Osteoblast (primary cell): ENCODE data around the gene RNF112. TPM values are rescaled to one million over a fixed set of nuclear protein-coding genes. Genes with fewer than 3 reads are reported as not detected.

Experiments
- DNase-seq: peaks from one replicate; pipeline ENCODE4 v3.0.0; 2011; ENCODE audit warnings: low spot score, mixed read lengths; ENCODE audit not compliant: insufficient read length; ENCODE audit errors: missing footprints
- H2AFZ ChIP-seq: 2 replicates; pipeline ENCODE4 v1.6.0; 2011; ENCODE audit warnings: mild to moderate bottlenecking, low read length
- H3K27ac ChIP-seq: 2 replicates; pipeline ENCODE4 v1.5.1; 2011; ENCODE audit warnings: mild to moderate bottlenecking, low read depth, low read length, moderate library complexity
- H3K27me3 ChIP-seq: 2 replicates; pipeline ENCODE4 v1.6.0; 2012; ENCODE audit warnings: mild to moderate bottlenecking, control low read depth, inconsistent platforms, low read length, moderate library complexity; ENCODE audit not compliant: insufficient read depth
- H3K36me3 ChIP-seq: 2 replicates; pipeline ENCODE4 v1.5.1; 2011; ENCODE audit warnings: mild to moderate bottlenecking, low read length, control low read depth, moderate library complexity; ENCODE audit not compliant: insufficient read depth
- H3K4me1 ChIP-seq: 2 replicates; pipeline ENCODE4 v1.5.1; 2011; ENCODE audit warnings: mild to moderate bottlenecking, low read length, control low read depth, moderate library complexity; ENCODE audit not compliant: insufficient read depth
- H3K4me2 ChIP-seq: 2 replicates; pipeline ENCODE4 v1.6.0; 2011; ENCODE audit warnings: mild to moderate bottlenecking, low read length; ENCODE audit not compliant: insufficient read depth
- H3K4me3 ChIP-seq: fragments of 200-600 bp; sonication (generic); 3 replicates; pipeline ENCODE4 v1.5.1; 2012; ENCODE audit warnings: mild to moderate bottlenecking, low read length, inconsistent platforms; ENCODE audit not compliant: insufficient read depth
- H3K79me2 ChIP-seq: 2 replicates; pipeline ENCODE4 v1.6.0; 2012; ENCODE audit warnings: mild to moderate bottlenecking, low read length, control low read depth, inconsistent platforms; ENCODE audit not compliant: insufficient read depth
- H3K9me3 ChIP-seq: 2 replicates; pipeline ENCODE4 v1.5.1; 2011; ENCODE audit warnings: low read depth, low read length, control low read depth
- H4K20me1 ChIP-seq: 2 replicates; pipeline ENCODE4 v1.6.0; 2012; ENCODE audit warnings: mild to moderate bottlenecking, low read length, control low read depth; ENCODE audit not compliant: insufficient read depth
- total RNA-seq: library from RNA; depleted of rRNA; stranded (reverse); fragments of >200 nt; gene quantifications from 2 replicates; pipeline ENCODE4 v1.2.3, GENCODE V29; 2012
- TF ChIP-seq, protein P1 (sequence below): IDR thresholded peaks from 2 replicates; pipeline ENCODE4 v1.5.1; 2011; ENCODE audit warnings: mild to moderate bottlenecking, low read depth, low read length, moderate library complexity; ENCODE audit errors: extremely low read depth

Gene RNF112
- total RNA-seq, 1 donor = 0.36 TPM

GRCh38 chr17:19362277-19363113, 48.5 kb upstream of the RNF112 start, which contains the start of gene B9D1:
B9D1 (minus strand) TSS chr17:19362723; CDS start chr17:19362569, 154 bp downstream.
- H4K20me1 ChIP-seq = no peaks in the 10 kb centered on the region
- H3K27ac ChIP-seq = peak within 1 kb of the TSS; percentile 84
- peaks cover 14% of the 10 kb centered on the region for H3K4me1 ChIP-seq
- H3K36me3 ChIP-seq = peaks cover 3% of the 10 kb centered on the region
- no peaks in the 10 kb centered on the region for H3K27me3 ChIP-seq
- peak; percentile 98 for DNase-seq
- TF ChIP-seq, protein P1, sequence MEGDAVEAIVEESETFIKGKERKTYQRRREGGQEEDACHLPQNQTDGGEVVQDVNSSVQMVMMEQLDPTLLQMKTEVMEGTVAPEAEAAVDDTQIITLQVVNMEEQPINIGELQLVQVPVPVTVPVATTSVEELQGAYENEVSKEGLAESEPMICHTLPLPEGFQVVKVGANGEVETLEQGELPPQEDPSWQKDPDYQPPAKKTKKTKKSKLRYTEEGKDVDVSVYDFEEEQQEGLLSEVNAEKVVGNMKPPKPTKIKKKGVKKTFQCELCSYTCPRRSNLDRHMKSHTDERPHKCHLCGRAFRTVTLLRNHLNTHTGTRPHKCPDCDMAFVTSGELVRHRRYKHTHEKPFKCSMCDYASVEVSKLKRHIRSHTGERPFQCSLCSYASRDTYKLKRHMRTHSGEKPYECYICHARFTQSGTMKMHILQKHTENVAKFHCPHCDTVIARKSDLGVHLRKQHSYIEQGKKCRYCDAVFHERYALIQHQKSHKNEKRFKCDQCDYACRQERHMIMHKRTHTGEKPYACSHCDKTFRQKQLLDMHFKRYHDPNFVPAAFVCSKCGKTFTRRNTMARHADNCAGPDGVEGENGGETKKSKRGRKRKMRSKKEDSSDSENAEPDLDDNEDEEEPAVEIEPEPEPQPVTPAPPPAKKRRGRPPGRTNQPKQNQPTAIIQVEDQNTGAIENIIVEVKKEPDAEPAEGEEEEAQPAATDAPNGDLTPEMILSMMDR = peak; percentile 88
- peak within 1 kb of the TSS; percentile 88 for H3K4me3 ChIP-seq
- peak within 1 kb of the TSS; percentile 77 for H3K4me2 ChIP-seq
- no peaks in the 10 kb centered on the region for H3K9me3 ChIP-seq
- H3K79me2 ChIP-seq = no peaks in the 10 kb centered on the region
- peak within 1 kb of the TSS; percentile 98 for H2AFZ ChIP-seq

GRCh38 chr17:19363114-19363438, 48.0 kb upstream of the RNF112 start:
- Histone ChIP-seq H3K27me3 (no peaks in the 10 kb centered on the region), H3K4me2 (peak overlapping the region; percentile 77), H3K4me1 (peaks cover 14% of the 10 kb centered on the region), H3K27ac (peak overlapping the region; percentile 84), H4K20me1 (no peaks in the 10 kb centered on the region), H3K4me3 (peak overlapping the region; percentile 88), H3K79me2 (no peaks in the 10 kb centered on the region), H3K9me3 (no peaks in the 10 kb centered on the region), H3K36me3 (no peaks in the 10 kb centered on the region), H2AFZ (peak overlapping the region; percentile 98)
- peak; percentile 27 for DNase-seq
- TF ChIP-seq, protein P1 = no peak

GRCh38 chr17:19363460-19364035, 47.5 kb upstream of the RNF112 start:
- Histone ChIP-seq H3K4me3 (no peak overlapping the region), H3K79me2 (no peaks in the 10 kb centered on the region), H3K27ac (no peak overlapping the region), H3K4me1 (peaks cover 14% of the 10 kb centered on the region), H2AFZ (no peak overlapping the region), H3K9me3 (no peaks in the 10 kb centered on the region), H4K20me1 (no peaks in the 10 kb centered on the region), H3K4me2 (no peak overlapping the region), H3K36me3 (no peaks in the 10 kb centered on the region), H3K27me3 (no peaks in the 10 kb centered on the region)
- peak; percentile 75 for DNase-seq
- TF ChIP-seq, protein P1 = no peak
